GM12878 (cell line): ENCODE results near the gene NANOS2. TPM values are rescaled to one million over a fixed set of nuclear protein-coding genes. Genes with fewer than 3 reads are reported as not detected.
A peak's percentile ranks its signal among the peaks of the same experiment; 100 is the strongest.

ENCODE experiments used
- BACH1 ChIP-seq: fragments of 450-650 bp; IDR thresholded peaks from 2 replicates; pipeline ENCODE4 v1.6.1; 2017; ENCODE audit warnings: mild to moderate bottlenecking, borderline replicate concordance
- BRCA1 ChIP-seq: IDR thresholded peaks from 2 replicates; pipeline ENCODE4 v1.6.1; 2011; ENCODE audit warnings: low read depth, low read length, improper control_type of control experiment
- CEBPB ChIP-seq, 2 experiments: fragments of 150-350 bp in 1 of 2; IDR thresholded peaks; 2 replicates each; pipeline ENCODE4 v1.6.1; 2012 to 2014; ENCODE audit warnings: low read depth in 2 of 2, low read length in 2 of 2, borderline replicate concordance in 1 of 2, inconsistent platforms in 1 of 2
- DPF2 ChIP-seq: fragments of 450-650 bp; IDR thresholded peaks from 2 replicates; pipeline ENCODE4 v1.6.1; 2017; ENCODE audit warnings: mild to moderate bottlenecking
- EP300 ChIP-seq, 2 experiments: fragments of 150-350 bp in 1 of 2; IDR thresholded peaks; 2 replicates each; pipeline ENCODE4 v1.6.1; 2011 to 2012; ENCODE audit warnings: low read depth in 2 of 2, low read length in 2 of 2, borderline replicate concordance in 1 of 2, improper control_type of control experiment in 1 of 2, inconsistent platforms in 1 of 2; ENCODE audit not compliant: control insufficient read depth in 1 of 2
- EZH2 ChIP-seq: IDR thresholded peaks from 2 replicates; pipeline ENCODE4 v1.6.1; 2012; ENCODE audit warnings: low read depth, mild to moderate bottlenecking, control low read depth, inconsistent platforms, low read length, borderline replicate concordance; ENCODE audit not compliant: control insufficient read depth
- MAX ChIP-seq: IDR thresholded peaks from 2 replicates; pipeline ENCODE4 v1.6.1; 2012; ENCODE audit warnings: low read depth, low read length, improper control_type of control experiment
- MEF2A ChIP-seq: IDR thresholded peaks from 2 replicates; pipeline ENCODE4 v1.6.1; 2011; ENCODE audit warnings: low read depth, mild to moderate bottlenecking, low read length, moderate library complexity; ENCODE audit not compliant: insufficient read depth
- NFYB ChIP-seq: IDR thresholded peaks from 2 replicates; pipeline ENCODE4 v1.6.1; 2011; ENCODE audit warnings: low read depth, mild to moderate bottlenecking, low read length, improper control_type of control experiment, moderate library complexity; ENCODE audit not compliant: insufficient read depth
- PAX5 ChIP-seq: IDR thresholded peaks from 2 replicates; pipeline ENCODE4 v1.6.1; 2011; ENCODE audit warnings: low read depth, low read length, borderline replicate concordance
- REST ChIP-seq: IDR thresholded peaks from 2 replicates; pipeline ENCODE4 v1.6.1; 2012; ENCODE audit warnings: mild to moderate bottlenecking, low read depth, low read length
- SMC3 ChIP-seq: IDR thresholded peaks from 2 replicates; pipeline ENCODE4 v1.6.1; 2011; ENCODE audit warnings: low read length, improper control_type of control experiment, borderline replicate concordance
- SP1 ChIP-seq: IDR thresholded peaks from one replicate; pipeline ENCODE4 v1.6.1; 2011; ENCODE audit warnings: low read depth, low read length
- TARDBP ChIP-seq: IDR thresholded peaks from 2 replicates; pipeline ENCODE4 v1.6.1; 2016; ENCODE audit warnings: borderline replicate concordance
- ZBTB11 ChIP-seq: fragments of 450-650 bp; formaldehyde crosslinking; IDR thresholded peaks from 2 replicates; pipeline ENCODE4 v1.5.0; 2022; ENCODE audit warnings: mild to moderate bottlenecking, missing genetic modification characterization
- ZNF687 ChIP-seq: fragments of 450-650 bp; IDR thresholded peaks from 2 replicates; pipeline ENCODE4 v1.6.1; 2017; ENCODE audit warnings: mild to moderate bottlenecking, moderate library complexity
- polyA plus RNA-seq, 11 experiments: library from polyadenylated mRNA; depleted of rRNA in 4 of 11; unstranded in 6 of 11; stranded (reverse) in 5 of 11; fragments of >200 nt; fragmentation: Nextera tagmentation in 4 of 11; fragmentation: Illumina TruSeq in 1 of 11; extraction: Ambion mirVana in 4 of 11; extraction: Trizol in 1 of 11; gene quantifications; 1 replicate in 1 of 11; 2 replicates in 10 of 11; pipeline versions ENCODE4 v1.2.1 to v1.2.3, GENCODE V29; 2011 to 2016; ENCODE audit warnings: inconsistent platforms in 2 of 11, missing spikeins in 2 of 11, low read depth in 1 of 11
- total RNA-seq, 4 experiments: library from RNA; depleted of rRNA in 3 of 4; stranded (reverse); fragments of >200 nt in 3 of 4; fragmentation: Illumina TruSeq in 1 of 4; extraction: Trizol in 1 of 4; gene quantifications; 2 replicates each; pipeline versions ENCODE4 v1.2.1 to v1.2.3, GENCODE V29; 2013 to 2021

The NANOS2 gene
- total and polyA plus RNA-seq, 10 of the 15 experiments (the other 5 are each of a cell fraction or from before 2014, with no cell fraction given), result not detected

- TF ChIP-seq BACH1, result 0 out of 2 replicates have a peak, but pooled peaks have one; percentile 30
- peak; percentile 72 for TF ChIP-seq NFYB
- no peak for TF ChIP-seq REST
- TF ChIP-seq SMC3, result 0 out of 2 replicates have a peak, but pooled peaks have one; percentile 8
- no peak for TF ChIP-seq TARDBP
- TF ChIP-seq ZNF687, result no peak
- TF ChIP-seq BRCA1, result no peak
- TF ChIP-seq DPF2, result peak; percentile 60
- no peak for TF ChIP-seq MEF2A
- TF ChIP-seq PAX5, result no peak
- no peak for TF ChIP-seq CEBPB (IDR thresholded peaks at IDR 0.05; ENCODE audit: borderline replicate concordance in 1 of 2, low read depth in 2 of 2, low read length in 2 of 2)
- no peak for TF ChIP-seq EP300 (IDR thresholded peaks at IDR 0.05; ENCODE audit: borderline replicate concordance in 1 of 2, control insufficient read depth in 1 of 2, low read depth in 2 of 2, low read length in 2 of 2)
- peak; percentile 61 for TF ChIP-seq SP1
- no peak for TF ChIP-seq MAX
- TF ChIP-seq ZBTB11, result no peak
- TF ChIP-seq EZH2, result no peak
These were observed 11.6 kb downstream of the NANOS2 start (continued) for GRCh38 chr19:45902651-45903625.
